K562 (cell line): ENCODE measurements around the gene MYH11. TPM values are rescaled to one million over a fixed set of nuclear protein-coding genes. Genes with fewer than 3 reads are reported as not detected.

Experiments used
- ATAC-seq: fragments of 200-7000 bp; cut with Tn5 transposase; 3 replicates; pipeline ENCODE4 v1.9.1; 2020; ENCODE audit warnings: moderate library complexity
- BruUV-seq: library from RNA; stranded (reverse); fragments of 400-500 nt; replicated peaks from 2 replicates; lab custom pipeline; 2021; lab: Mats Ljungman, UMichigan
- CTCF ChIA-PET: fragments of 300-600 bp; formaldehyde crosslinking; extraction: SDS; loops from one replicate; lab custom pipeline; 2021; ENCODE audit warnings: low intra/inter-chr PET ratio; lab: Yijun Ruan, JAX
- POLR2A ChIA-PET: fragments of 300-600, 350-650 bp; sonication (Branson Sonifier 250); formaldehyde crosslinking; extraction: SDS; loops from one replicate; lab custom pipeline; 2021; ENCODE audit warnings: antibody characterized with exemption, inconsistent platforms; lab: Yijun Ruan, JAX
- DNase-seq, 4 experiments: peaks; one replicate each; pipeline versions ENCODE4 v3.0.0 to v3.0.0-alpha.2; 2011 to 2018; ENCODE audit warnings: low spot score in 3 of 4, mixed read lengths in 3 of 4; ENCODE audit errors: extremely low read depth in 1 of 4
- FAIRE-seq: peaks from 2 replicates; lab custom pipeline; 2011; peaks lifted over from hg19 to GRCh38; lab: Jason Lieb, UNC
- H2AFZ ChIP-seq: 2 replicates; pipeline ENCODE4 v1.6.0; 2011; ENCODE audit warnings: low read depth, low read length, control low read depth, inconsistent platforms
- H3K27ac ChIP-seq: fragments of 200-600 bp; 3 replicates; pipeline ENCODE4 v1.8.0; 2011; ENCODE audit warnings: low read depth, mild to moderate bottlenecking, control low read depth, inconsistent platforms, low read length, moderate library complexity, mixed read lengths; ENCODE audit errors: extremely low read depth
- H3K27me3 ChIP-seq, 2 experiments: fragments of 300-600 bp in 1 of 2; 2 replicates in 1 of 2; 3 replicates in 1 of 2; pipeline versions ENCODE4 v1.6.0 to v1.8.0; 2011; ENCODE audit warnings: inconsistent platforms in 2 of 2, low read length in 2 of 2, mild to moderate bottlenecking in 1 of 2, mixed read lengths in 1 of 2, moderate library complexity in 1 of 2; ENCODE audit not compliant: control insufficient read depth in 2 of 2, insufficient read depth in 2 of 2
- H3K36me3 ChIP-seq: fragments of 300-600 bp; 3 replicates; pipeline ENCODE4 v1.8.0; 2011; ENCODE audit warnings: mild to moderate bottlenecking, low read length, inconsistent platforms; ENCODE audit not compliant: control insufficient read depth, insufficient read depth
- H3K4me1 ChIP-seq, 2 experiments: fragments of 200-600 bp in 1 of 2; replicated peaks in 1 of 2; 2 replicates in 1 of 2; 3 replicates in 1 of 2; pipeline versions ENCODE4 v1.5.1 to v1.8.0; 2011; ENCODE audit warnings: inconsistent platforms in 2 of 2, low read length in 2 of 2, mild to moderate bottlenecking in 1 of 2, mixed read lengths in 1 of 2, moderate library complexity in 1 of 2; ENCODE audit not compliant: control insufficient read depth in 2 of 2, insufficient read depth in 2 of 2
- H3K4me2 ChIP-seq: 2 replicates; pipeline ENCODE4 v1.6.1; 2011; ENCODE audit warnings: low read length, control low read depth, inconsistent platforms, mixed read lengths; ENCODE audit not compliant: insufficient read depth
- H3K4me3 ChIP-seq: fragments of 200-600 bp; sonication (generic), shearing (Covaris generic); 2 replicates; pipeline ENCODE4 v1.5.1; 2016; ENCODE audit warnings: control low read depth, inconsistent platforms
- H3K79me2 ChIP-seq: fragments of 200-600 bp; 3 replicates; pipeline ENCODE4 v1.8.0; 2011; ENCODE audit warnings: low read length, inconsistent platforms; ENCODE audit not compliant: control insufficient read depth, insufficient read depth
- H3K9ac ChIP-seq, 2 experiments: 2 replicates each; pipeline versions ENCODE4 v1.6.0 to v1.6.1; 2011; ENCODE audit warnings: low read depth in 2 of 2, low read length in 2 of 2, control low read depth in 1 of 2, inconsistent platforms in 1 of 2, mild to moderate bottlenecking in 1 of 2, mixed read lengths in 1 of 2; ENCODE audit not compliant: insufficient read depth in 1 of 2
- H3K9me1 ChIP-seq: one replicate; pipeline ENCODE4 v1.6.0; 2011; ENCODE audit warnings: inconsistent platforms, mild to moderate bottlenecking, low read length, moderate library complexity; ENCODE audit not compliant: control insufficient read depth, insufficient read depth
- H3K9me3 ChIP-seq: replicated peaks from 2 replicates; pipeline ENCODE4 v1.5.1; 2011; ENCODE audit warnings: low read depth, low read length, inconsistent platforms; ENCODE audit not compliant: control insufficient read depth, insufficient read depth
- H4K20me1 ChIP-seq: replicated peaks from 2 replicates; pipeline ENCODE4 v1.6.1; 2011; ENCODE audit warnings: low read length, inconsistent platforms, mixed read lengths; ENCODE audit not compliant: control insufficient read depth, insufficient read depth
- CTCF ChIP-seq, 3 experiments: IDR thresholded peaks in 2 of 3; conservative IDR thresholded peaks in 1 of 3; 2 replicates each; pipeline ENCODE4 v1.5.1; 2011 to 2012; ENCODE audit warnings: low read length in 3 of 3, mild to moderate bottlenecking in 3 of 3, control low read depth in 2 of 3, improper control_type of control experiment in 1 of 3, inconsistent platforms in 1 of 3, low read depth in 1 of 3, mixed read lengths in 1 of 3, moderate library complexity in 1 of 3; ENCODE audit not compliant: insufficient read depth in 2 of 3
- ETV1 ChIP-seq: fragments of 450-650 bp; conservative IDR thresholded peaks from 2 replicates; pipeline ENCODE4 v1.6.1; 2016; ENCODE audit warnings: missing genetic modification characterization, control low read depth, low read depth, missing compliant biosample characterization
- EWSR1 ChIP-seq: fragments of 450-650 bp; IDR thresholded peaks from 2 replicates; pipeline ENCODE4 v1.6.1; 2018; ENCODE audit warnings: borderline replicate concordance, mild to moderate bottlenecking, low read depth, moderate library complexity; ENCODE audit not compliant: partially characterized antibody
- GATA2 ChIP-seq: sonication (generic); formaldehyde crosslinking; IDR thresholded peaks from 2 replicates; pipeline ENCODE4 v1.4.0; 2020; ENCODE audit warnings: mild to moderate bottlenecking, missing genetic modification reagents
- MCM2 ChIP-seq: fragments of 450-650 bp; IDR thresholded peaks from 2 replicates; pipeline ENCODE4 v1.6.1; 2017; ENCODE audit warnings: low read depth, mild to moderate bottlenecking
- MTA3 ChIP-seq: fragments of 450-650 bp; formaldehyde crosslinking; IDR thresholded peaks from 2 replicates; pipeline ENCODE4 v1.6.1; 2017; ENCODE audit warnings: mild to moderate bottlenecking, borderline replicate concordance
- ZBTB34 ChIP-seq: fragments of 250-450 bp; sonication (Bioruptor Pico); IDR thresholded peaks from 2 replicates; pipeline ENCODE4 v1.8.0; 2021; ENCODE audit warnings: mild to moderate bottlenecking, moderate library complexity
- ZNF23 ChIP-seq: fragments of 250-450 bp; sonication (Bioruptor Pico); IDR thresholded peaks from 2 replicates; pipeline ENCODE4 v1.4.0; 2020; ENCODE audit warnings: mild to moderate bottlenecking
- ZNF24 ChIP-seq: fragments of 450-650 bp; IDR thresholded peaks from 2 replicates; pipeline ENCODE4 v1.6.1; 2016
- ZNF277 ChIP-seq: fragments of 250-450 bp; sonication (Bioruptor Pico); IDR thresholded peaks from 2 replicates; pipeline ENCODE4 v1.8.0; 2022; ENCODE audit warnings: inconsistent platforms, mild to moderate bottlenecking, moderate library complexity, borderline replicate concordance
- WGBS: fragments of 100-300 bp; shearing (Covaris generic); methylation state at CpG from one replicate; pipeline ENCODE4 v1.1.6; 2016; ENCODE audit warnings: low coverage, mixed read lengths; ENCODE audit not compliant: insufficient coverage; ENCODE audit errors: missing lambda C conversion rate; 5-methylcytosine and 5-hydroxymethylcytosine counted together
- in situ Hi-C: fragments of 300-500 bp; cut with MboI; formaldehyde crosslinking; loops from 4 replicates; pipeline ENCODE4 v1.15.0; 2018; ENCODE audit warnings: inconsistent platforms, mixed read lengths
- intact Hi-C: fragments of 100-400 bp; cut with micrococcal nuclease; formaldehyde crosslinking; loops from 2 replicates; pipeline ENCODE4 v1.14.2; 2022
- polyA plus RNA-seq, 8 experiments: library from polyadenylated mRNA; depleted of rRNA in 4 of 8; stranded (reverse) in 5 of 8; unstranded in 3 of 8; fragments of >200 nt; fragmentation: Nextera tagmentation in 2 of 8; fragmentation: Illumina TruSeq in 1 of 8; extraction: Ambion mirVana in 2 of 8; extraction: Trizol in 1 of 8; gene quantifications; 2 replicates each; pipeline versions ENCODE4 v1.2.1 to v1.2.3, GENCODE V29; 2011 to 2014; ENCODE audit warnings: inconsistent platforms in 1 of 8, missing spikeins in 1 of 8
- total RNA-seq, 7 experiments: library from RNA; depleted of rRNA in 6 of 7; stranded (reverse); fragments of >200 nt in 6 of 7; fragmentation: Illumina TruSeq in 2 of 7; extraction: Trizol in 2 of 7; gene quantifications; 2 replicates each; pipeline versions ENCODE4 v1.2.1 to v1.2.3, GENCODE V29; 2011 to 2021; ENCODE audit warnings: low replicate concordance in 1 of 7

MYH11 gene
- total and polyA plus RNA-seq, 9 of the 15 experiments (the other 6 are each of a cell fraction or from before 2014, with no cell fraction given) = 0.05 to 0.47 (median 0.08) TPM; not detected in 5

- ATAC-seq (no peak), DNase-seq (no peak), FAIRE-seq (no peak)
- no peak overlapping the region for H3K4me2 ChIP-seq
- H4K20me1 ChIP-seq = no peaks in the 10 kb centered on the region
- H3K9me3 ChIP-seq = no peaks in the 10 kb centered on the region
- CTCF ChIA-PET = no interaction called here
- no peak overlapping the region for H2AFZ ChIP-seq
- in situ Hi-C loops (no loop called here), intact Hi-C loops (no loop called here)
- TF ChIP-seq ZNF24 = peak; percentile 95
- no peak for TF ChIP-seq MCM2
- no peaks in the 10 kb centered on the region for H3K9me1 ChIP-seq
- no peak overlapping the region for H3K4me3 ChIP-seq
- BruUV-seq = no TSS peak
- H3K79me2 ChIP-seq = no peaks in the 10 kb centered on the region
- no peak overlapping the region for H3K27ac ChIP-seq
- H3K27me3 ChIP-seq = peaks cover 12 to 46% of the 10 kb centered on the region in 2 experiments; a peak in 4 of 5 replicates
- no peak overlapping the region for H3K9ac ChIP-seq
- no peaks in the 10 kb centered on the region for H3K36me3 ChIP-seq
- H3K4me1 ChIP-seq = 0 out of 5 replicates have a peak, but pooled peaks cover 0 to 3% of the 10 kb centered on the region in 2 experiments
- POLR2A ChIA-PET = no interaction called here
- WGBS = under 1% methylated on average over 9 of the region's 9 CpGs
Observed at GRCh38 chr16:15825750-15826305, 31.0 kb downstream of the MYH11 start.

- Histone ChIP-seq H3K36me3 (no peaks in the 10 kb centered on the region), H3K9me3 (no peaks in the 10 kb centered on the region), H3K9ac (peak overlapping the region in 1 of 2 experiments; percentile 32; a peak in 1 of 4 replicates), H3K27me3 (peaks cover 16 to 33% of the 10 kb centered on the region in 2 experiments), H3K27ac (no peak overlapping the region), H3K4me3 (no peak overlapping the region), H4K20me1 (no peaks in the 10 kb centered on the region), H2AFZ (no peak overlapping the region), H3K4me1 (0 out of 5 replicates have a peak, but pooled peaks cover 0 to 3% of the 10 kb centered on the region in 2 experiments), H3K79me2 (no peaks in the 10 kb centered on the region), H3K4me2 (no peak overlapping the region), H3K9me1 (no peaks in the 10 kb centered on the region)
- ChIA-PET CTCF (no interaction called here), POLR2A (interaction anchor here (1.6 kb wide), 1 partner anchor 10 kb away, joined by 8 read pairs; no protein-coding TSS in a partner anchor)
- BruUV-seq = no TSS peak
- DNase-seq (no peak), FAIRE-seq (no peak), ATAC-seq (no peak; the same call in 2 of the 3 replicates)
- intact Hi-C loops = loop anchor here (5.0 kb wide), 1 partner anchor 46 kb away; no protein-coding TSS in a partner anchor
- WGBS = 4% methylated on average over 17 of the region's 17 CpGs
- in situ Hi-C loops = no loop called here
- TF ChIP-seq MTA3 (no peak), CTCF (IDR thresholded peaks at IDR 0.05 in 2 of 3, conservative IDR thresholded peaks at IDR 0.05 in 1 of 3; ENCODE audit: insufficient read depth in 2 of 3, low read depth in 1 of 3, low read length in 3 of 3) (no peak), EWSR1 (no peak), GATA2 (CRISPR knock-in tag) (no peak), ZNF23 (CRISPR knock-in tag) (no peak), ZNF277 (no peak), ETV1 (tag) (no peak), ZBTB34 (CRISPR knock-in tag) (no peak)
Observed at GRCh38 chr16:15822957-15823356, 33.9 kb downstream of the MYH11 start.
